GM18505 (cell line): ENCODE data around the gene OR2T5.
"Not testable (repeated sequence)": the region's sequence is repeated elsewhere in the genome, so short reads cannot be mapped to it uniquely, and the experiment has no call there.

Experiments used
- ATAC-seq: cut with Tn5 transposase; IDR thresholded peaks from one replicate; pipeline ENCODE4 v1.9.1; 2021; ENCODE audit not compliant: unreplicated experiment
- POLR2A ChIP-seq: IDR thresholded peaks from 4 replicates; pipeline ENCODE4 v1.6.1; 2011; ENCODE audit warnings: borderline replicate concordance; ENCODE audit not compliant: insufficient read depth, insufficient read length; ENCODE audit errors: extremely low read depth

The OR2T5 gene

GRCh38 chr1:248500305-248501035, 12.1 kb downstream of the OR2T5 start:
- ATAC-seq, result not testable (repeated sequence)

GRCh38 chr1:248507773-248508172, 19.4 kb downstream of the OR2T5 start, which contains the start of gene OR2G6:
Gene OR2G6, plus strand, starts transcription at chr1:248508073. Its CDS starts 13,574 bp downstream, at chr1:248521647.
- ATAC-seq, result not testable (repeated sequence)

- ATAC-seq, result not testable (repeated sequence)
These were observed 21.8 kb downstream of the OR2T5 start for GRCh38 chr1:248510217-248510616.

GRCh38 chr1:248521856-248522255, 33.5 kb downstream of the OR2T5 start:
- no peak for TF ChIP-seq POLR2A
- ATAC-seq, result no peak

- ATAC-seq, result not testable (repeated sequence)
These were observed 49.1 kb downstream of the OR2T5 start for GRCh38 chr1:248537449-248537848.
